Mucosa of stomach (tissue), 1 donor: ENCODE data around the gene WDHD1.
"Not testable (repeated sequence)": the region's sequence is repeated elsewhere in the genome, so short reads cannot be mapped to it uniquely, and the experiment has no call there.

Source experiments
- H3K27me3 ChIP-seq: one replicate; pipeline ENCODE4 v1.7.0; 2013; ENCODE audit warnings: mild to moderate bottlenecking, low read length; ENCODE audit not compliant: control insufficient read depth, insufficient read depth
- H3K36me3 ChIP-seq: one replicate; pipeline ENCODE4 v1.7.0; 2013; ENCODE audit warnings: low read length; ENCODE audit not compliant: control insufficient read depth, insufficient read depth
- H3K4me1 ChIP-seq: one replicate; pipeline ENCODE4 v1.7.0; 2013; ENCODE audit warnings: mild to moderate bottlenecking, low read length; ENCODE audit not compliant: control insufficient read depth, insufficient read depth
- H3K4me3 ChIP-seq: one replicate; pipeline ENCODE4 v1.7.0; 2013; ENCODE audit warnings: low read length
- H3K9ac ChIP-seq: one replicate; pipeline ENCODE4 v1.7.0; 2013; ENCODE audit warnings: mild to moderate bottlenecking, low read length, moderate library complexity
- H3K9me3 ChIP-seq: one replicate; pipeline ENCODE4 v1.7.0; 2013; ENCODE audit warnings: mild to moderate bottlenecking, low read length, moderate library complexity; ENCODE audit not compliant: control insufficient read depth
- donor health status: Pancreatic carcinoma.

WDHD1 gene

GRCh38 chr14:54981698-54982097 lies 45.2 kb downstream of the WDHD1 start:
- Histone ChIP-seq H3K36me3 (no peaks in the 10 kb centered on the region), H3K4me1 (no peaks in the 10 kb centered on the region), H3K9ac (no peak overlapping the region), H3K27me3 (no peaks in the 10 kb centered on the region), H3K4me3 (no peak overlapping the region), H3K9me3 (no peaks in the 10 kb centered on the region)

DNA sequence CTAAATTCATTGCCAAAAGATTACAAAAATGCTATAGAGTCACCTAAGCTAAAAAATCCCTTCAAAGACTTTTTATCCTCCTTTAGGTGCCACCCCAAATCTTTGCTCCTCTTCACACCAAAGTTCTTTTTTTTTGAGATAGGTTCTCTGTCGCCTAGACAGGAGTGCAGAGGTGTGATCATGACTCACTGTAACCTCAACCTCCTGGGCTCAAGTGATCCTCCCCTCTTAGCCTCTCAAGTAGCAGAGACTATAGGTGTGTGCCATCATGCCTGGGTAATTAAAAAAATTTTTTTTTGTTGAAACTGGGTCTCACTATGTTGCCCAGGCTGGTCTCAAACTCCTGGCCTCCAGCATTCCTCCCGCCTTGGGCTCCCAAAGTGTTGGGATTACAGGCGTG lies 47.9 kb downstream of the WDHD1 start:
- no peak overlapping the region for H3K9ac ChIP-seq
- no peak overlapping the region for H3K4me3 ChIP-seq
- H3K27me3 ChIP-seq: no peaks in the 10 kb centered on the region
- no peaks in the 10 kb centered on the region for H3K36me3 ChIP-seq
- H3K4me1 ChIP-seq: no peaks in the 10 kb centered on the region
- H3K9me3 ChIP-seq: no peaks in the 10 kb centered on the region

GRCh38 chr14:54976316-54976715 lies 50.6 kb downstream of the WDHD1 start:
- Histone ChIP-seq H3K36me3 (no peaks in the 10 kb centered on the region), H3K9ac (no peak overlapping the region), H3K4me3 (no peak overlapping the region), H3K4me1 (no peaks in the 10 kb centered on the region), H3K27me3 (no peaks in the 10 kb centered on the region), H3K9me3 (no peaks in the 10 kb centered on the region)

GRCh38 chr14:54975856-54976255 lies 51.0 kb downstream of the WDHD1 start:
- H3K9ac ChIP-seq: no peak overlapping the region
- no peaks in the 10 kb centered on the region for H3K9me3 ChIP-seq
- no peaks in the 10 kb centered on the region for H3K27me3 ChIP-seq
- no peaks in the 10 kb centered on the region for H3K4me1 ChIP-seq
- H3K36me3 ChIP-seq: no peaks in the 10 kb centered on the region
- no peak overlapping the region for H3K4me3 ChIP-seq

- Histone ChIP-seq H3K4me1 (no peaks in the 10 kb centered on the region), H3K36me3 (no peaks in the 10 kb centered on the region), H3K9me3 (no peaks in the 10 kb centered on the region), H3K27me3 (no peaks in the 10 kb centered on the region), H3K4me3 (no peak overlapping the region), H3K9ac (no peak overlapping the region)
Observed at GRCh38 chr14:54974788-54975414, 52.0 kb downstream of the WDHD1 start.

GRCh38 chr14:54967496-54967895 lies 59.4 kb downstream of the WDHD1 start:
- no peaks in the 10 kb centered on the region for H3K9me3 ChIP-seq
- no peaks in the 10 kb centered on the region for H3K27me3 ChIP-seq
- no peak overlapping the region for H3K4me3 ChIP-seq
- no peaks in the 10 kb centered on the region for H3K4me1 ChIP-seq
- H3K9ac ChIP-seq: no peak overlapping the region
- no peaks in the 10 kb centered on the region for H3K36me3 ChIP-seq

DNA sequence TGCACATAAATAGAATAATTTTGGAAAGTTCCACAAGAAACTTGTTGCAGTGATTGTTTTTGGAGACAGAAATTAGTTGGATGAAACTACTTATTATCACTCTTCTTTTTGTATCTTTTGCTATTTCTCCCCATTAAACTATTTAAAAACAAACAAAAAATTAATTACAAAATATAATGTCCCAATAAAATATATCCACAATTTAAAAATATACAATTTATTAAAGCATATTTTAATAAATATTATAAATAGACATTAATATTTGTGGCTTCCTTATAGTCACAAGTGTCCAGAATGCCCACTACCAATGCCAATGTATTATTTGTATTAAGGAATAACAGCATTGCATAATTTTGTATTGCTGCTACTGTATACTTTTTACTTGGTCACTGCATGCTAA lies 71.8 kb downstream of the WDHD1 start:
- no peak overlapping the region for H3K4me3 ChIP-seq
- H3K4me1 ChIP-seq: no peaks in the 10 kb centered on the region
- no peak overlapping the region for H3K9ac ChIP-seq
- H3K36me3 ChIP-seq: no peaks in the 10 kb centered on the region
- H3K27me3 ChIP-seq: no peaks in the 10 kb centered on the region
- H3K9me3 ChIP-seq: no peaks in the 10 kb centered on the region

- not testable (repeated sequence) for H3K9me3 ChIP-seq, H3K36me3 ChIP-seq, H3K4me3 ChIP-seq, H3K9ac ChIP-seq, H3K27me3 ChIP-seq, H3K4me1 ChIP-seq
Observed at GRCh38 chr14:54953609-54954008, 73.3 kb downstream of the WDHD1 start.

- H3K27me3 ChIP-seq, H3K36me3 ChIP-seq, H3K9me3 ChIP-seq, H3K9ac ChIP-seq, H3K4me3 ChIP-seq, H3K4me1 ChIP-seq: not testable (repeated sequence)
Observed at GRCh38 chr14:54952803-54953202, 74.1 kb downstream of the WDHD1 start.

DNA sequence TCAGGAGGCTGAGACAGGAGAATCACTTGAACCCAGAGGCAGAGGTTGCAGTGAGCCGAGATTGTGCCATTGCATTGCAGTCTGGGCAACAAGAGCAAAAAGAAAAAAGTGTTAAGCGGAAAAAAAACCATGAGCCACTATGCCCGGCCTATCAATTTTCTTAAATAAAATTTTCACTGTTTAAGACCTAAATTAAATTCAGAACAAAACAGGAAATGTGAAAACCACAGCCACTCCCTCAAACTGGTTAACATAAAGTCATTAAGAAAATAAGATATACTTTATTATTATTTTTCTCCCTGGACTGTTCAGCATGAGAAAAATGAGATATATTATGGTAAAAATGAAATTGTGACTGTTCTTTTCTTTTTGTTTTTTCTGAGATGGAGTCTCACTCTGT lies 79.7 kb downstream of the WDHD1 start:
- H3K4me3 ChIP-seq: no peak overlapping the region
- H3K36me3 ChIP-seq: no peaks in the 10 kb centered on the region
- H3K9me3 ChIP-seq: no peaks in the 10 kb centered on the region
- no peak overlapping the region for H3K9ac ChIP-seq
- no peaks in the 10 kb centered on the region for H3K27me3 ChIP-seq
- no peaks in the 10 kb centered on the region for H3K4me1 ChIP-seq

DNA sequence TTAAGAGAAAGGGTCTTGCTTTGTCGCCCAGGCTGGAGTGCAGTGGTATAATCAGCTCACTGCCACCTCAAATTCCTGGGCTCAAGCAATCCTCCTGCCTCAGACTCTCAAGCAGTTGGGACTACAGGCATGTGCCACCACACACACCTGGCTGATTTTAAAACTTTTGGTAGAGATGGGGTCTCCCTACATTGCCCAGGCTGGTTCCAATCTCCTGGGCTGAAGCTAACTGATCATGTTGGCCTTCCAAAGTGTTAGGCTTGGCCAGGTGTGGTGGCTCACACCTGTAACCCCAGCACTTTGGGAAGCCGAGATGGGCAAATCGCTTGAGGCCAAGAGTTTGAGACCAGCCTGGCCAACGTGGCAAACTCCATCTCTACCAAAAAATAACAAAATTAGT lies 80.4 kb downstream of the WDHD1 start:
- H3K9me3 ChIP-seq: no peaks in the 10 kb centered on the region
- no peak overlapping the region for H3K4me3 ChIP-seq
- no peak overlapping the region for H3K9ac ChIP-seq
- H3K4me1 ChIP-seq: no peaks in the 10 kb centered on the region
- H3K27me3 ChIP-seq: no peaks in the 10 kb centered on the region
- no peaks in the 10 kb centered on the region for H3K36me3 ChIP-seq

- Histone ChIP-seq H3K9ac (no peak overlapping the region), H3K9me3 (no peaks in the 10 kb centered on the region), H3K27me3 (no peaks in the 10 kb centered on the region), H3K4me1 (no peaks in the 10 kb centered on the region), H3K4me3 (no peak overlapping the region), H3K36me3 (no peaks in the 10 kb centered on the region)
Observed at GRCh38 chr14:54944737-54945391, 82.0 kb downstream of the WDHD1 start.

DNA sequence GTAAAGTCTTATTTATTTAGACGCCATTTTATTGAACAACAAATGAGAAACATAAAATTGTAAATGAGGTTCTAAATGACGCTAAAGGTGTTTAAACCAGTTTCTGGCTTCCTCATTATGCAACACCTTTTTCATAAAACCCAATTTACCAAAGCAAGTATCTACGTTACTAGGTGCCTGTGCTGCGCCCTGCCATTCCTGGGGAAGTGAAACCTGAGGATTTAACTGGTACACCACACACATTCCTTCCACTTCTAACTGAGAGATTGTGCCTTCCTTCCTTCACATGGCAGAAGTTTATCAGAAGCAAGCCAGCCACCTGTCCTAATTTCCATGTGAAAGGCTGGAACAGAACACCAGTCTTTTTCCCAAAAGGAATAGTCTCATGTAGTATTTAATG lies 84.0 kb downstream of the WDHD1 start:
- H3K4me1 ChIP-seq: no peaks in the 10 kb centered on the region
- no peaks in the 10 kb centered on the region for H3K9me3 ChIP-seq

More for the DNA sequence above, 84.0 kb downstream of the WDHD1 start:
- H3K27me3 ChIP-seq: no peaks in the 10 kb centered on the region
- H3K9ac ChIP-seq: no peak overlapping the region
- H3K36me3 ChIP-seq: no peaks in the 10 kb centered on the region
- no peak overlapping the region for H3K4me3 ChIP-seq
